HG03442 (cell line): ENCODE data around the gene PRXL2A.
"Not testable (repeated sequence)": the region's sequence is repeated elsewhere in the genome, so short reads cannot be mapped to it uniquely, and the experiment has no call there.

Experiments used
- ATAC-seq: cut with Tn5 transposase; IDR thresholded peaks from one replicate; pipeline ENCODE4 v1.9.1; 2021; ENCODE audit warnings: mild to moderate bottlenecking, moderate library complexity; ENCODE audit not compliant: unreplicated experiment

The PRXL2A gene, protein sequence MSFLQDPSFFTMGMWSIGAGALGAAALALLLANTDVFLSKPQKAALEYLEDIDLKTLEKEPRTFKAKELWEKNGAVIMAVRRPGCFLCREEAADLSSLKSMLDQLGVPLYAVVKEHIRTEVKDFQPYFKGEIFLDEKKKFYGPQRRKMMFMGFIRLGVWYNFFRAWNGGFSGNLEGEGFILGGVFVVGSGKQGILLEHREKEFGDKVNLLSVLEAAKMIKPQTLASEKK

DNA sequence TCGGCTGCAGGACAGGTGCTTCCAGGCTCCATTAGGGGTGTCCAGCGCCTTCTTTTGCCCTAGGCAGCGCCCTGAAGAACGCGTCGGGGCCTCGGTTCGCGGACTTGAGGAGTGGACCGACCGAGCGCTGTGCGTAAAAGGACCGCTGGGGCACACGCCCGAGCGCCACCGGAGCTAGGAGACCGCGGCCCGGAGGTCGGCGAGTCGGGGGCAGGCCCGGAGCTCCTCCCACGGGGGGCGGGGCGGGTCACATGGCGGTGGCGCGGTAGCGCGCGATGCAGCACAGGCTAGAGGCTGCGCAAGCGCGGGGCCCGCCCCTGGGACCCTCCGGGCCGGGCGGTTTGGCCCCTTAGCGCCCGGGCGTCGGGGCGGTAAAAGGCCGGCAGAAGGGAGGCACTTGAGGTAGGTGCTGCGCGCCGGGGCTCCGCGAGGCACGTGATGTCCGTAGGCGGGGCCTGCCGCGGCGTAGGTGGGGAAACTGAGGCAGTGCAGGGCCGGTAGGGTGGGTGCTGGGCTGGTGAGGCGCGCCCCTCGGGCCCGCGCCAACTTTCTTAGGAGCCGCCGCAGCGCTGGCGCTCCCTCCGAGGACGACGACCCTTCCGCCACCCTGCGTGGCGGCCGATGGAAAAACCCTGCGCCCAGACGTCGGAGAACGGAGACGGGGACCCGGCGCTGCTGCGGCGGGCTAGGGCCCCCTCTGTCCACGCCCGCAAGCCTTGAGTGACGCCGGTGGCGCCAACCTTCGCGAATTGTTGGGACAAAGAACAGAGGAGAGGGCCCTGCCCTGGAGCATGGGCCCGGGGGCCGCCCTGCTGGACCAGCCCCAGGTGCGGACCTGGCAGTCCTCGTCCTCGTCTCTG is at the start of gene PRXL2A:
TSS of gene PRXL2A (plus strand) at position 310 of the 860 bp plus-strand sequence. CDS start 11,917 bp downstream, outside the sequence.
- peak; percentile 92 for ATAC-seq

DNA sequence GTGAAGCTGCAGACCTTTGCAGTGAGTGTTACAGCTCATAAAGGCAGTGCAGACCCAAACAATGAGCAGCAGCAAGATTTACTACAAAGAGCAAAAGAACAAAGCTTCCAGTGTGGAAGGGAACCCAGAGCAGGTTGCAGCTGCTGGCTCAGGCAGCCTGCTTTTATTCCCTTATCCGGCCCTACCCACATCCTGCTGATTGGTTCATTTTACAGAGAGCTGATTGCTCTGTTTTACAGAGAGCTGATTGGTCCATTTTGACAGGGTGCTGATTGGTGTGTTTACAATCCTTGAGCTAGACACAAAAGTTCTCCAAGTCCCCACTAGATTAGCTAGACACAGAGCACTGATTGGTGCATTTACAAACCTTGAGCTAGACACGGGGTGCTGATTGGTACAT is 49.4 kb upstream of the PRXL2A start:
- not testable (repeated sequence) for ATAC-seq

DNA sequence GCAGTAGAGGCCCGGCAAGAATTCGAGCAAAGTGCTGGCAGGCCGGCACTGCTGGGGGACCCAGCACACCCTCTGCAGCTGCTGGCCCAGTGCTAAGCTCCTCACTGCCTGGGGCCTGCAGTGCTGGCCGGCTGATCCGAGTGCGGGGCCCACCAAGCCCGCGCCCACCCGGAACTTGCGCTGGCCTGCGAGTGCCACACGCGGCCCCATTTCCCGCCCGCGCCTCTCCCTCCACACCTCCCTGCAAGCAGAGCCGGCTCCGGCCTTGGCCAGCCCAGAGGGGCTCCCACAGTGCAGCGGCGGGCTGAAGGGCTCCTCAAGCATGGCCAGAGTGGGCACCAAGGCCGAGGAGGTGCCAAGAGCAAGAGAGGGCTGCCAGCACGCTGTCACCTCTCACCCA is 48.7 kb upstream of the PRXL2A start:
- ATAC-seq: no peak

DNA sequence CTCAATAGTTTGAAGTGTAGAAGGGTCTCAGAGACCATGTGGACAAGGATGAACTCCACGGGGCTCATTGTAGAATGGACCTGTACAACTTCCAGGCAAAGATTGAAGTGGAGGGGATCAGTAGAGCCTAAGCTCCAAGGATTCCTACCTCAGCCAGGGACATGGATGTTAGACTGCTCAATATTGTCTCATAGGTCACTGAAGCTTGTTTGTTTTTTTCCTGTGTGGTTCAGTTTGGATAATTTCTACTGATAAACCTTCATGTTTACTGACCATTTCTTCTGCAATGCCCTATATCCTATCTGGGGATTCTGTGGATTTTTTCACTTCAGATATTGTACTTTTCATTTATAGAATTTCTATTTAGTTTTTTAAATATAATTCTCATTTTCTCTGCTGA is 42.8 kb upstream of the PRXL2A start:
- no peak for ATAC-seq

DNA sequence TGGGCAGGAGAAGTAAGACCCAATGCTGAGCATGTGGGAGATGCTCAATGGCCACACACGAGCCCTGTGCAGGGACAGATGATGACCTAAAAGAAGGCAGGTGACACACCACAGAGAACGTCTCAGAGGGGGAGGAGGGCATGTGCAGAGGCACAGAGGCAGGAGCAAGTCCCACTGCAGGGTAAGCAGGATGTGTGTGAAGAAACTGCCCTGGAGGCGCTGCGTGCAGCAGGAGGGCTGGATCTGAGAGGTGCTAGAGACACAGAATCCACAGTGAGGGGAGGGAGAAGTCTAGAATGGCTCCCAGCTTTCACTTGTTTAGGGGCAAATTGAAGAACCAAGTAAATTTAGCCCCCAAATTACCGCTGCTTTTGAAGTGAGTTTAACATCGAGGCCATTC is 36.9 kb upstream of the PRXL2A start:
- no peak for ATAC-seq

DNA sequence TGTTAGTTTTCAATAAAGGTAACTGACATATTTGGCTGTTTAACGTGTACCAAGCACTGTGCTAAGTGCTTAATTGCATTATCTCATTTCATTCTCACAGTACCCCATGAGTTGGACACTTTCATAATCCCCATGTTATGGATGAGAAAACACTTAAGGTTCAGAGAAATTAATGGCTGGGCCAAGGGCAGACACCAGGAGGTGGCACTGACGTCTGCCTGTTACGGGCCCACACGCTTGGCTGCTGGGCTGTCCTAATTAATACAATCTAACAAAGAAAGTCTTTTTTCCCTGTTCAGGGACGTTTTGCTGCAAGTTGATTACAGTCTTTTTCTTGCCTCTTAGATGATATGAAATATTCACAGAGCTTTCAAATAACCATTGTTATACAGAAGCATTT is 35.7 kb upstream of the PRXL2A start:
- ATAC-seq: no peak

DNA sequence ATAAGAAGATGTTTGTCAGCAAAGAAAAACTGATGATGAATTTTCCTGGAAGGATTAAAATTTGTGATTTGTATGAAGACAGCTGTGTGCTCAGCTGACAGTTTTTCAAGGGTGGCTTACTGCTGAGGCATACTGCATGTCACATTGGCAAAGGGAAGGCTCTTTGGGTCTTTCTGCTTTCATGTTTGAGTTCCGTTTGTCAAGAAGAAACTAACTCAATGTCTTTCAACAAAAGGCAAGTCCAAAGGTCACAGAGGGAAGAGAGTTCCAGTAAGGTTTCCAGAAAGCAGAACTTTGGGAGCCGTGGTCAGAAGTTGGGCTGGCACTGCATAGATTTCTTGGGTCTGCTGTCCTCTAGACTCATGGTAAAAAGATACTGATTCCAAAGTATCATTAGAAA is 34.8 kb upstream of the PRXL2A start:
- ATAC-seq: no peak

DNA sequence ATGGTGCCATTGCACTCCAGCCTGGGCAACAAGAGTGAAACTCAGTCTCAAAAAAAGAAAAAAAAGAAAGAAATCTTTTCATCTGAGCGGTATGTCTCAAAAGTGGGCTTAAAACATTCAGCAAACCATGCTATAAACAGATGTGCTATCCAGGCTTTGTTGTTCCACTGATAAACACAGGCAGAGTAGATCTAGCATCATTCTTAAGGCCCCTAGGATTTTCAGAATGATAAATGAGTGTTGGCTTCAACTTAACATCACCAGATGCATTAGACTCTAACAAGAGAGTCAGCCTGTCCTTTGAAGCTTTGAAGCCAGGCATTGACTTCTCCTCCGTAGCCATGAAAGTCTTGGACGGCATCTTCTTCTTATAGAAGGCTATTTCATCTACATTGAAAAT is 28.6 kb upstream of the PRXL2A start:
- no peak for ATAC-seq

DNA sequence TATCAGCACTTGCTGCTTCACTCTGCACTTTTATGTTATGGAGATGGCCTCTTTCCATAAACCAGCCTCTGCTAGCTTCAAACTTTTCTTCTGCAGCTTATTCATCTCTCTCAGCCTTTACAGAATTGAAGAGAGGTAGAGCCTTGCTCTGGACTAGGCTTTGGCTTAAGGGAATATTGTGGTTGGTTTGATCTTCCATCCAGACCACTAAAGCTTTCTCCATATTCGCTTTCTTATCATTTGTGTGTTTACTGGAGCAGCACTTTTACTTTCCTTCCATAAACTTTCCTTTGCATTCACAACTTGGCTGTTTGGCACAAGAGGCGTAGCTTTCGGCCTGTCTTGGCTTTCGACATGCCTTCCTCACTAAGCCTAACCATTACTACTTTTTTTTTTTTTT is 28.2 kb upstream of the PRXL2A start:
- ATAC-seq: no peak

DNA sequence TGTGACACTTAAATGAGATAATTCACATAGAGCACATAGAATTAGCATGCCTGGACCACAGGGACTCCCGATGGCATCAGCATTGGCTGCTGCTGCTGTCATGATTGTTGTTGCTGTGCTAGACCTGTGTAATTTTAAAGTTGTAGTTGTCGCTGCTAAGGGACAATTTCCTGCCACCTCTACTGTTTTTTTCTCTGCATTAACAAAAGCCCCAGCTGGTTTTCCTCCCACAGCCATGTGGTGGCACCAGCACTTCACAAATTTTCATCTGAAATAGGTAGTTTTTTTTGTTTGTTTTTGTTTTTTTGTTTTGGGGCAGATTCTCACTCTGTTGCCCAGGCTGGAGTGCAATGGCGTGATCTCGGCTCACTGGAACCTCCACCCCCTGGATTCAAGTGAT is 25.4 kb upstream of the PRXL2A start:
- ATAC-seq: peak; percentile 69

DNA sequence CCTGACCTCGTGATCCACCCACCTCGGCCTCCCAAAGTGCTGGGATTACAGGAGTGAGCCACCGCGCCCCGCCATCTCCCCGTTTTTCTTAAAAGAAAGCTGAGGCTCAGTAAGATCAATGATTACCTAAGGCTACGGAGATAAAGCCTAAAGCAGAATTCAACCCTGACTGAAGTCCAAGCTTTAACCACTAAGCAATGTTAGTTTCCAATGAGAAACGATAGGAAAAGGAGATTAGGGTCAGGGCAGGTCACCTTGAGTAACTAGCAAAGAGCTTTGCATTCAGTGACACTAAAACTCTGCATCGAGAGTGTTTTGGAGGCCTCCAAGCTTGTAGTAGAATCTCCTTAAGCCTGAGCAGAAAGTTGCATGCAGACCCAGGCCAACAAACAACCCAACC is 17.6 kb upstream of the PRXL2A start:
- no peak for ATAC-seq

DNA sequence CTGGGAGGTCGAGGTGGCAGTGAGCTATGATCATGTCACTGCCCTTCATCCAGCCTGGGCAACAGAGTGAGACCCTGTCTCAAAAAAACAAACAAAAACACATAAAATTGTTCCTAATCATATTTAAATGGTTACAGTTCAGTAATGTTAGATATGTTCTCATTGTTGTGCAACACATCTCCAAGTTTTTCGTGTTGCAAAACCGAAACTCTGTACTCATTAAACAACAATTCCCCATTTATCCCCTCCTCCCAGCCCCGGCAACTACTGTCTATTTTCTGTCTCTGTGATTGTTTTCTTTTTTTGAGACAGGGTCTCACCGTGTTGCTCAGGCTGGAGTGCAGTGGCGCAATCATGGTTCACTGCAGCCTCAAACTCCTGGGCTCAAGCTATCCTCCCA is 16.1 kb upstream of the PRXL2A start:
- ATAC-seq: no peak

DNA sequence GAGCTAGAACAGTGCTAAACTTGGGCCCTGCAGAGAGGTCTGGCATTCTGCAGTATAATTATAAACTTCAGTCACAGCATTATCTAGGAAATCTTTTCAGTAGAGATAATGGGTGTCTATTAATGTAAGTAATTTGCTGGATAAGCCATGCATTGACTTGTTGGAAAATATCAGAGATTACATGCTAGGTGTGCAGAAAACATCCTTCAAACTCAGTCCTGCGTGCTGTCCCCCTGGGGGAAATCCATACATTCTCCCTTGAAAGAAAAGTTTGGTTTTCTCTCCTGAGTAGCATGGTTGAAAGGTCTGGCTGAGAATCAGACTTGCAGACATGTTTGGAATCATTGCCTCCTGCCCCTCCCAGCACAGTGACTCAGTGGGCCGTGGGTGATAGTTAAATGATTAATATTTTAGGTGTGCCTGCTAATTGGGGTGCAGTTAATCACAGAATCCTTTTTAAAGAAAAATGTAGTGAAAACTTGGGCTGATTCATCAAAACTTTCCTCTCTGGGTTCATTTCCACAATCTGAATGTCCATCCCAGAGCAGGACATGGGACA is 13.9 kb upstream of the PRXL2A start:
- no peak for ATAC-seq

DNA sequence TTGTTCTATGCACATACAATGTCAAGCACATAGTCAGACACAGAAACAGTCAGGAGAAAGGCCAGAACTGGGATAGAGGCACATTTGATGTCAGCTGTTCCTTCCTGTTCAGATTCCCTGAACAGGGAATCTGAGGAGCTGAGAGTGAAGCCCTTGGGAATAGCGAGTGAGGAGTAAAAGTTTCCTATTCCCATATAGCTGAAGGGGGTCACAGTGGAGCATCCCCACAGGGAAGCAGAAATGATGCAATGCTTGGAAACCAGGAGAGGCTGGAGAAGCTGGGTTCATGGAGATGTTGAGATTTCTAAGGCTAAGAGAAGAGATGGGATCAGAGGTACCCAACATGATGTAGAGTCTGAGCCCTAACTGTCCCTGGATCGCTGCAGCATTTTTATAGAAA is 11.3 kb upstream of the PRXL2A start:
- ATAC-seq: no peak

DNA sequence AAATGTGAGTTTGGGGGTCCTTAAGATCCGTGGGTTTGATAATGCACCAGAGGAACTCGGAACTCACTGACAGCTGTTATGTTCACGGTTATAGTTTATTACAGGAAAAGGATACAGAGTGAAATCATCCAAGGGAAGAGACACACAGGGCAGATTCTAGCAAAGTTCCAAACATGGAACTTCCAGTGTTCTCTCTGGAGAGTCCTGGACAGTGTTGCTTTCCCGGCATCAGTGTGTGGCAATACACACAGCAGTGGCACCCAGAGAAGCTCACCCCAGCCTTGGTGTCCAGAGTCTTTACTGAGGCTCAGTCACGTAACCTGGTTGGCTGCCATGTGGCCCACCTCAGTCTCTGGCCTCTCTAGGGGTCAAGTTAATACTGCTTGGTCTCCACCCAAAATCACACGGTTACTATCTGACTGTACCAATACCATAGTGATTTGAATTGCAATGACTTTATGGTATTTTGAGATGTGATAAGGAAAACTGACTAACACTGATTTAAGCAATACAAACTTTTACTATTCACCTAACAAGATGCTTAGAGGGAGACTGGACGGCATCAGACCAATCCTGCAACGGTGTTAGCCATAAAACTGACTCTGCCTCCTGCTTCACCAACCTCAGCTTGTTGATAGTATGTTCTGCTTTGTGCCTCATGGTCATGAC is 8.1 kb upstream of the PRXL2A start:
- no peak for ATAC-seq

DNA sequence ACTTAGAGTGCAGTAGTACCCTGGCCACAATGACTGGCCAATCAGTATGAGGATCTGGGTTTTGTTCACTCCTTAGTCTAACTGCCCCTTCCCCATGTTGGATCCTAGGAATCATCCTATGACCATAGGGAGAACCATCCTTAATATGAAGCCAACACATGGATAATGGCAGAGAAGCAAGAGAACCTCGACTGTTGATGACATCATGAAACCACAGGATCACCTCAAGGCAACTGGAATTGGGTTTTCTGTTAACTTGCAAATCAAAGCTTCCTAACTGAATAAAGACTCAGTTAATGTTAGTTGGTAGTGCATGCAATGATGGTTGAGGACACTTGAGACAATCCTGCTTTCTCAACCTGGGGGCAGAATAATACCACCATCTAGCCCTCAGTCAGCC is 3.3 kb upstream of the PRXL2A start:
- ATAC-seq: no peak

DNA sequence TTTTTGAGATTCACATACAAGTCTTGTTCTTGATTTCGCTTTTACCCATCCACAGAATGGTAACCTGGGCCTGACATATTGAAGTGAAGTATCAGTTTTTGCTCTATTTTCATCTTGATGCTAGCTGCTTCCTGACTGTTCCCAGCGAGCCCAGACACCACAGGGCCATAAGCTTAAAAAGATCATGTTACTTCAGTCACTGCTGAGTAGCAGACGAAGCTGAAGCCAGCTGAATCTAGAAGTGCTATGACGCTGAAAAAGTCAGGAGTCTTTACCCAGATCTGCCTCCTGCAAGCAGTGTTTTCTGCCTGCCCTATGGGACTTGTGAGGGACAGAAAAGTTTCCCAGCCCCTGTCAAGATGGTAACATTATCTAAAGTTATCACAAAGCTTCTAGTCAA is 2.7 kb upstream of the PRXL2A start:
- ATAC-seq: no peak

DNA sequence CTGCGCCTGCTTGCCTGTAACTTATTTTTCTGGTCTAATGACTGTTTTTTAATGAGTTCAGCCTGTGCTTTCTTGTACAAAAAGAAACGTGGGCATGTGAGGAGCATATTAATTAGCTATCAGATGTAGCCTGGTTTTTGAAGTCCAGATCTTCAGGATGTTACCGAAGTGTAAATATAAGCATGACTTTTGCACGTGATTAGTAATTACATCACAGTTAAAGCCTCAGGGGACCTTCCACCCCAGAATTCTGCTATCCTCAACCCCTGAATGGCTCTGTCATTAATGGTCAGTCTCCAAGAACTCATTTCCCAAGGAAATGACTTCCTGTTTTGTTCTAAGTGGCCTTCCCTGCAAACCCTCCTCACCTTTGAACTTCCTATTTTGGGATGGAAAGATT is 2.1 kb upstream of the PRXL2A start:
- no peak for ATAC-seq

DNA sequence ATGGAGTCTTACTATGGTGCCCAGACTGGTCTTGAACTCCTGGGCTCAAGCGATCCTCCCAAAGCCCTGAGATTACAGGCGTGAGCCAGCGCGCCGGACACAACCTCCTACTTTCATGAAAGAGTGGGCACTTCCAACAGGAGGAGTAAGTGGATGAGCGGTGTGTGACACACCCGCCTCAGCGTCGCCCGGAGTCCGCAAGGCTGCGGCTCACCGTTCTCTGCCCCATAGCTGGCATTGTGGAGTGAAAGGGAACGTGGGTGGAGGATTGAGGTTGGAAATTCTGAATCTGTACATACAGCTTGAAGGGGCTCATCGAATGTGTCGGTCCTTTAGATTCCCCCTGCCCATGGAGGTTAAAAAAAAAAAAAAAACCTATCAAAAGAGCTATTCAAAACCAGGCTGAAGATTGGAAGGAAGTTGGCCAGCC is 524 bp upstream of the PRXL2A start:
- ATAC-seq: peak; percentile 23

DNA sequence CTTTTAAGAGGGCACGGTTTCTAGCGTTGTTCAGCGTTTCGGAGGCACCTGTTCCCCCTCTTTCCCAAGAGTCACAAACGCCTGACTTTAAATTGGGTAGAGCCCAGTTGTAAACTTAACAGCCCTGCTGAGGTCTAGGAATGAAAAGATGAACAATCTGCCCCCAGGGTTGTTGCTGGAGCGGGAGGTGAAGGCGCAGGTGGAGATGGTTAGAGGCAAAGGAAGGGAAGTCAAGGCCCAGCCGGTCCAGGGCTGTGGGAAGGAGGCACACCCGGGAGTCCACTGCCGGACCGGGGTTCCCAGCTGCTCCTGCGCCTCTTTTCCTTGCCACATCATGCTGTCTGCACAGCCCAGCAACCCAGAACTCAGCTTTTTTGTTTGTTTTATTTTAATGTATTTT is 770 bp downstream of the PRXL2A start:
- no peak for ATAC-seq

DNA sequence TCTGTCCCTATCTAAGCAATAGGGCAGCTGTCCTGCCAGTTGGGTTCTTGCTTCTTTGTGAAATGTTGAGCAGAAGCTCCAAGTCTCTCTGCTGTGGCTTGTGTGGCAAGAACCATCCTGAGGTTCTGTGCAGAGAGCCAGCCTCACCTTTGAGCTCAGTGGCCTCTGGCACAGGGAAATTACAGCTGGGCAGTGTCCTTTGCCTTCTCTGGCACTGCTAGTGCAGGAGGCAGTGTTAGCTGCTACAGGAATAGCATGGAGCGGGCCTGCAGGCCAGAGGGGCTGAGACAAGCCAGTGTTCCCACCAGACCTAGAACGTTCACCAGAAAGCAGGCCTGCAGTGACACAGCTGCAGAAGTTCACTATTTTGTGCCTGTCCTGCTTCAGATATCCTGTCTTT is 1.8 kb downstream of the PRXL2A start:
- no peak for ATAC-seq
